Body of pancreas (tissue), 4 donors: ENCODE measurements around the gene DNAJB13. TPM values are rescaled to one million over a fixed set of nuclear protein-coding genes. Genes with fewer than 3 reads are reported as not detected.

Experiments used
- ATAC-seq: fragments of 150-250 bp; one replicate; pipeline ENCODE4 v1.9.1; 2016
- DNase-seq, 4 donors: peaks; one replicate each; pipeline ENCODE4 v3.0.0-alpha.2; 2019
- H3K27ac ChIP-seq, 4 donors: fragments of 200-600 bp; sonication (generic); 1 replicate in 3 of 4; 2 replicates in 1 of 4; pipeline versions ENCODE4 v1.5.1 to v1.6.1; 2016 to 2019; ENCODE audit warnings: mild to moderate bottlenecking in 1 of 4, mixed read lengths in 1 of 4, moderate library complexity in 1 of 4
- H3K27me3 ChIP-seq, 2 donors: fragments of 200-600 bp; sonication (generic); one replicate each; pipeline ENCODE4 v1.6.0; 2016; ENCODE audit warnings: mild to moderate bottlenecking in 1 of 2
- H3K36me3 ChIP-seq, 2 donors: fragments of 200-600 bp; sonication (generic); replicated peaks in 1 of 2; 2 replicates each; pipeline ENCODE4 v1.5.1; 2016; ENCODE audit warnings: low read depth in 2 of 2; ENCODE audit not compliant: insufficient read depth in 1 of 2
- H3K4me1 ChIP-seq: fragments of 200-600 bp; sonication (generic); one replicate; pipeline ENCODE4 v1.6.0; 2016
- H3K4me3 ChIP-seq, 2 donors: fragments of 200-600 bp; sonication (generic); 1 replicate in 1 of 2; 2 replicates in 1 of 2; pipeline ENCODE4 v1.5.1; 2016 to 2019
- H3K9me3 ChIP-seq, 3 donors: fragments of 200-600 bp; sonication (generic); 1 replicate in 2 of 3; 2 replicates in 1 of 3; pipeline ENCODE4 v1.5.1; 2016
- CTCF ChIP-seq, 7 experiments: fragments of 450-650 bp in 4 of 7; fragments of 200-600 bp in 3 of 7; sonication (generic) in 3 of 7; IDR thresholded peaks; one replicate each; pipeline ENCODE4 v1.5.1; 2016 to 2019; ENCODE audit warnings: antibody characterized with exemption in 7 of 7
- POLR2A ChIP-seq, 3 donors: fragments of 450-650 bp; IDR thresholded peaks; one replicate each; pipeline ENCODE4 v1.6.1; 2016; ENCODE audit warnings: antibody characterized with exemption in 3 of 3, mild to moderate bottlenecking in 2 of 3
- WGBS, 2 donors: methylation state at CpG; one replicate each; pipeline ENCODE4 v1.1.5; 2017; 5-methylcytosine and 5-hydroxymethylcytosine counted together
- intact Hi-C: fragments of 100-400 bp; cut with DNase I; formaldehyde crosslinking; loops from one replicate; pipeline ENCODE4 v1.15.1; 2023
- total RNA-seq, 2 donors: library from RNA; depleted of rRNA; stranded (reverse); fragments of >200 nt; gene quantifications; one replicate each; pipeline ENCODE4 v1.1.0, GENCODE V29; 2016

Gene DNAJB13
- total RNA-seq, 2 donors from 2014 or later: 0.78 TPM; not detected in 1

GRCh38 chr11:73972187-73972586 lies 21.4 kb downstream of the DNAJB13 start:
- no peaks in the 10 kb centered on the region for H3K36me3 ChIP-seq
- no peaks in the 10 kb centered on the region for H3K27me3 ChIP-seq
- ATAC-seq (no peak), DNase-seq (no peak)
- no peak for TF ChIP-seq CTCF (IDR thresholded peaks at IDR 0.05)
- no peak for TF ChIP-seq POLR2A (IDR thresholded peaks at IDR 0.05)
- WGBS, 2 donors: 57 to 75% methylated on average over 1 of the region's 1 CpG
- intact Hi-C loops: no loop called here
- no peaks in the 10 kb centered on the region for H3K4me1 ChIP-seq
- H3K4me3 ChIP-seq: no peak overlapping the region
- H3K27ac ChIP-seq: no peak overlapping the region
- H3K9me3 ChIP-seq: no peaks in the 10 kb centered on the region

GRCh38 chr11:73972620-73973449 lies 22.0 kb downstream of the DNAJB13 start:
- intact Hi-C loops: no loop called here
- Histone ChIP-seq H3K36me3 (no peaks in the 10 kb centered on the region), H3K4me1 (no peaks in the 10 kb centered on the region), H3K27ac (no peak overlapping the region), H3K9me3 (no peaks in the 10 kb centered on the region), H3K4me3 (no peak overlapping the region), H3K27me3 (no peaks in the 10 kb centered on the region)
- TF ChIP-seq CTCF (IDR thresholded peaks at IDR 0.05) (no peak), POLR2A (IDR thresholded peaks at IDR 0.05) (no peak)
- WGBS, 2 donors: 81 to 87% methylated on average over 9 to 11 of the region's 11 CpGs
- DNase-seq (no peak), ATAC-seq (no peak)

GRCh38 chr11:73974604-73975478 lies 24.0 kb downstream of the DNAJB13 start:
- Histone ChIP-seq H3K9me3 (no peaks in the 10 kb centered on the region), H3K27me3 (no peaks in the 10 kb centered on the region), H3K27ac (no peak overlapping the region), H3K36me3 (no peaks in the 10 kb centered on the region), H3K4me3 (no peak overlapping the region), H3K4me1 (peaks cover 2% of the 10 kb centered on the region)
- ATAC-seq (no peak), DNase-seq (no peak)
- no peak for TF ChIP-seq CTCF (IDR thresholded peaks at IDR 0.05)
- no peak for TF ChIP-seq POLR2A (IDR thresholded peaks at IDR 0.05)
- WGBS, 2 donors: 91% methylated on average over 13 of the region's 13 CpGs
- intact Hi-C loops: no loop called here

- TF ChIP-seq CTCF (IDR thresholded peaks at IDR 0.05) (no peak), POLR2A (IDR thresholded peaks at IDR 0.05) (no peak)
- Histone ChIP-seq H3K27me3 (no peaks in the 10 kb centered on the region), H3K4me1 (peaks cover 8% of the 10 kb centered on the region), H3K4me3 (no peak overlapping the region), H3K27ac (no peak overlapping the region), H3K36me3 (no peaks in the 10 kb centered on the region), H3K9me3 (no peaks in the 10 kb centered on the region)
- ATAC-seq (no peak), DNase-seq (no peak)
- intact Hi-C loops: no loop called here
- 79 to 83% methylated on average over 6 of the region's 6 CpGs for WGBS, 2 donors
Measured at GRCh38 chr11:73975479-73975757, 24.6 kb downstream of the DNAJB13 start.
